Inferior parietal cortex (tissue), 1 donor: Measurements from ENCODE around the gene F2.

ENCODE experiments used
- DNase-seq: peaks from one replicate; pipeline ENCODE4 v3.0.0-alpha.2; 2016; ENCODE audit errors: extremely low spot score

The F2 gene

DNA sequence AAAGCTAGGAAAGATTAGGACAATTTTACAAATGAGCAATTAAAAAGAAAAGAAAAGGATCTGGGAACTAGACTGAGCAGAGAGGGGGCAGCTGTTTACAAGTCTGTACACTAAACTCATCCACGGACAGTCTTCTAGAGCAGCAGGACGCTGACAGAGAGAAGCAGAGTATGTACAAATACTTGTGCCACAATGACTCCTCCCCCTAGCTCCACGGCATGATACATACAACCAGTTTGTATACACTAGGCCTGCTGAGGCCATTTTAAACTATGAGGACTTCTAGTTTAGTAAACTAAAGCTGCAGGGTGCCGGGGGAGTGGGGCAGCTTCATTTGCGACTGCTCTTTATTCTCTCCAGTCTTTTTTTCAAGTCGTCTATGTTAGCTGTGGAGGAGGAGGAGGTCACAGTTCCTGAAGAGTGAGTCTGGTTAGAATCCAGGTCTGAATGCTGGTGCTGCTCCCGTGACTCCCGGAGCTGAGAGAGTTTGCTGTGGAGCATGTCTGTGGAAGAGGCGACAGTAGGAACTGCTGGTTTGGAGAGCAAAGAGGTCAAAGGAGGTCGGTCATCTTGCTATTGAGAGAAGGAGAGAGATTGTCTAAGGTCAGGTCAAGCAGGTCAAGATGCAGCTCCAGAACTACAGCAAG lies 24.8 kb downstream of the F2 start:
- no peak for DNase-seq

- DNase-seq, result no peak
These were observed 26.3 kb downstream of the F2 start for GRCh38 chr11:46745328-46745727.

DNA sequence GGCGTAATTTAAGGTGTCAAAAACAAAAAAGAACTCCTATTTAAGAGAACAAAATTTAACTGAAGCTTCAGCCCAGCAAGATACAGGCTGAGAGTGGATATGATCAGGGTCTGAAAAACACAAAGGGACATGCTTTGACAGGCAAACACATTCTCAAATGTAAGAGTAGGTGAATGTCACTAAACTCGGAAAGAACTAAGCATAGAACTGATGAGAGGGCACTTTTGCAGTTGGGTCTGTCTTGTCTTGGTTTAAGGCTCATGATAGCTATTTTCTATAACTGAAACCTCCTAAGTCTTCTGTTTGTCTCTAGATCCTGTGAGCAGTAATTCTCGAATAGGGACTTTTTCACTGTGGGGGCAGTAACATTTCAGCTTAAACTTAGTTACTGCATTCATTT lies 27.0 kb downstream of the F2 start:
- no peak for DNase-seq

DNA sequence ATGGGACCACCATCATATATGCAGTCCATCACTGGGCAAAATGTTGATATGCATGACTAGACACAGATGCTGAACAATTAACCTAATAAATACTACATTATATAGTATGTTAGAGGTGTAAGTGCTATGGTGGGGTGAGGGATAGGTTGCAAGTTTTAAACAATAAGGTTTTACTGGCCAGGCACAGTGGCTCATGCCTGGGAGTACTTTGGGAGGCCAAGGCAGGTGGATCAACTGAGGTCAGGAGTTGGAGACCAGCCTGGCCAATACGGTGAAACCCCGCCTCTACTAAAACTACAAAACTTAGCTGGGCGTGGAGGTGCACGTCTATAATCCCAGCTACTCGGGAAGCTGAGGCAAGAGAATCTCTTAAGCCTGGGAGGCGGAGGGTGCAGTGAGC lies 28.1 kb downstream of the F2 start:
- no peak for DNase-seq

GRCh38 chr11:46755962-46756361 lies 36.9 kb downstream of the F2 start:
- no peak for DNase-seq

GRCh38 chr11:46759196-46759595 lies 40.2 kb downstream of the F2 start:
- DNase-seq, result no peak

GRCh38 chr11:46760429-46761128 lies 41.6 kb downstream of the F2 start:
- no peak for DNase-seq

GRCh38 chr11:46761807-46762206 lies 42.8 kb downstream of the F2 start:
- DNase-seq, result no peak

GRCh38 chr11:46762248-46762647 lies 43.2 kb downstream of the F2 start:
- DNase-seq, result no peak

GRCh38 chr11:46766656-46767055 lies 47.6 kb downstream of the F2 start:
- DNase-seq, result no peak

- DNase-seq, result no peak
These were observed 50.7 kb downstream of the F2 start for GRCh38 chr11:46769636-46770221.

DNA sequence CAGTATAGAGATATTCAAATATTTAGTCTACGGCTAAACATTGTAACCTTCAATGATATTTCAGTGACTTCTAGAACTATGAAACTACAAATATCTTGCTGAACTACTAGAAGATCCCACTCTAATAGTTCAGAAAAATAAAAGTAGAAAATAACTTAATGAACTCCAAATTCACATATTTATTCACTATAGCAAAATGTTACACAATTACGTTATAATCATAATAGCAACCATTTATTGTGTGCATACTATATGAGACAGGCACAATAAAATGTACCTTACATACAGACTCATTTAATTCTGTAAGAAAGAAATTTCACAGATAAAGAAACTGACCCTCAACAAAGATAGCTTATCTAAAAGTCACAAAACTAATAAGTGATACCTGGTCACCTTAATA lies 57.9 kb downstream of the F2 start:
- no peak for DNase-seq

- DNase-seq, result no peak
These were observed 59.4 kb downstream of the F2 start for GRCh38 chr11:46778416-46778815.
